ENCODE results near the gene KCTD8.

KCTD8 gene

GRCh38 chr4:44447563-44448504, 775 bp downstream of the KCTD8 start:
- Histone ChIP-seq H3K9me2 (replicated peaks; ENCODE audit: control insufficient read depth, low read length) (no peaks in the 10 kb centered on the region), H3K27me3 (ENCODE audit: control insufficient read depth, low read length) (no peaks in the 10 kb centered on the region; the same call in 1 of the 2 replicates), H3K27ac (ENCODE audit: low read depth, low read length) (no peak overlapping the region), H3K4me2 (ENCODE audit: low read length) (no peak overlapping the region), H3K79me2 (ENCODE audit: control insufficient read depth, low read length) (no peaks in the 10 kb centered on the region), H4K20me1 (ENCODE audit: control insufficient read depth, insufficient read depth, low read depth, low read length) (no peaks in the 10 kb centered on the region), H3K4me1 (ENCODE audit: control insufficient read depth, low read length) (no peaks in the 10 kb centered on the region), H3K36me3 (ENCODE audit: control insufficient read depth, low read length) (no peaks in the 10 kb centered on the region), H3K4me3 (ENCODE audit: low read length) (no peak overlapping the region), H3K9me3 (ENCODE audit: control insufficient read depth, insufficient read depth, low read length) (no peaks in the 10 kb centered on the region; the same call in 1 of the 2 replicates), H3F3A (ENCODE audit: control insufficient read depth, insufficient read depth) (no peaks in the 10 kb centered on the region)
- TF ChIP-seq EZH2phosphoT487 (IDR thresholded peaks at IDR 0.05; ENCODE audit: borderline replicate concordance, low read length) = no peak

DNA sequence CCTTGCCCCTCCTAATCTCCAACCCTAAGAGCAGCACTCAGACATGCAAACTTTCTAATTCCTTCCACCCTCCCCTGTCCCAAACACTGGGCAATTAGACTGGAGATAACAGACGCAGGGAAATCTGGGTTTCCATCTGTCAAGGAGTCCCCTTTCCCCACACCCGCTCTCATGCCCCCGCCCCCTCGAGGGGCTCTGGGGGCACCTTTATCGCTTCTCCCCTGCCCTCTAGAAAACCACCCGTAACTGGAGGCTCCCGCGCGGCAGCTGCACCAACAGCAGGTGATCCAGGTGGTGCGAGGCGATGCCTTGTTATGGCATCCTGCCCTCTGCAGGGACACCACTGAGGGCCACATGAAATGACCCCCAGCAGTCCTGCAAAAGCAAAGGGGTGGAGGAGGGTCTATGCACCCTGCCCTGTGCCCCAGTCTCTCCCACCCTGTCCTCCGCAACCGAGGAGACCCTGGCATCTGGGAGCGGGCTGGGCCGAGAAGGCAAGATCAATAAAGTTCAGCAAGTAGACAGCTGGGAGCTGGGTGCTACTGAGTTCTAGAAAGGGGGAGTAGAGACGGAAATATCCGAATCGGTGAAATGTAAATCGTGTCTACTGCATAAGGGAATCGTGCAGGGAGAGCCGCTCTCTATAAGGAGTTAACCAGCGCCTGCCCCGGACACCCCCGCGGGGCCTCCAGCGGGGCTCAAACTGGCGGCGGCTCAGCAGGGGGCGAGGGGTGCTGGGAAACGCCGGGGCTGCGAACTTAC, 1.6 kb downstream of the KCTD8 start:
- Histone ChIP-seq H3K27me3 (ENCODE audit: control insufficient read depth, low read length) (no peaks in the 10 kb centered on the region; the same call in 1 of the 2 replicates), H3K4me2 (ENCODE audit: low read length) (no peak overlapping the region), H3K4me3 (ENCODE audit: low read length) (no peak overlapping the region)

DNA sequence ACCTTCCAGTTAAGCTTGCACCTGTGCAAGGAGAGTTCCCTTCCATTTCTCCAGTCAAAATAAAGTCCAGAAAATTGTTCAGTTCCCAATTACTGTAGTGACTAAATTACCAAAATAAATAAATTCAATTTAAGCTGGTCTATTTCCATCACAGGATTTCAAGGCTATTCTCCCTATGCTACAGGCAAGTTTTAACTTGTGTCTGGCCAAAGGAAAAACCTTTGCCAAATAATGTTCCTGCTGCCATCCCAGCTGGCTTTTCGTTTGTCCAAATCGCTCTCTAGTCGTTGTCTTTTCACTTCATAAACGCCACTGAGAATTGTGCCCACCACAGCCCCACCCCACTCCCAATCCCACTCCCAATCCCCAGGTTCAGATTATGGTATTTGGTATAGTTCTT, 2.4 kb downstream of the KCTD8 start:
- H3K79me2 ChIP-seq (ENCODE audit: control insufficient read depth, low read length) = no peaks in the 10 kb centered on the region
- TF ChIP-seq EZH2phosphoT487 (IDR thresholded peaks at IDR 0.05; ENCODE audit: borderline replicate concordance, low read length) = no peak
- no peak for TF ChIP-seq CTCF (IDR thresholded peaks at IDR 0.05; ENCODE audit: low read depth, low read length, poor library complexity, severe bottlenecking)

More for the DNA sequence above, 1.6 kb downstream of the KCTD8 start:
- H3K9me2 ChIP-seq (replicated peaks; ENCODE audit: control insufficient read depth, low read length) = no peaks in the 10 kb centered on the region
- no peaks in the 10 kb centered on the region; the same call in 1 of the 2 replicates for H3K9me3 ChIP-seq (ENCODE audit: control insufficient read depth, insufficient read depth, low read length)
- H3F3A ChIP-seq (ENCODE audit: control insufficient read depth, insufficient read depth) = no peaks in the 10 kb centered on the region
- H3K27ac ChIP-seq (ENCODE audit: low read depth, low read length) = no peak overlapping the region
- H4K20me1 ChIP-seq (ENCODE audit: control insufficient read depth, insufficient read depth, low read depth, low read length) = no peaks in the 10 kb centered on the region
- H3K36me3 ChIP-seq (ENCODE audit: control insufficient read depth, low read length) = no peaks in the 10 kb centered on the region
- no peaks in the 10 kb centered on the region for H3K79me2 ChIP-seq (ENCODE audit: control insufficient read depth, low read length)
- H3K4me1 ChIP-seq (ENCODE audit: control insufficient read depth, low read length) = no peaks in the 10 kb centered on the region
- TF ChIP-seq CTCF (IDR thresholded peaks at IDR 0.05; ENCODE audit: low read depth, low read length, poor library complexity, severe bottlenecking) (no peak), EZH2phosphoT487 (IDR thresholded peaks at IDR 0.05; ENCODE audit: borderline replicate concordance, low read length) (no peak)

More for the DNA sequence above, 2.4 kb downstream of the KCTD8 start:
- Histone ChIP-seq H3K27me3 (ENCODE audit: control insufficient read depth, low read length) (no peaks in the 10 kb centered on the region; the same call in 1 of the 2 replicates), H3K4me3 (ENCODE audit: low read length) (no peak overlapping the region), H3K9me2 (replicated peaks; ENCODE audit: control insufficient read depth, low read length) (no peaks in the 10 kb centered on the region), H3K36me3 (ENCODE audit: control insufficient read depth, low read length) (no peaks in the 10 kb centered on the region), H3F3A (ENCODE audit: control insufficient read depth, insufficient read depth) (no peaks in the 10 kb centered on the region), H3K4me2 (ENCODE audit: low read length) (no peak overlapping the region), H3K4me1 (ENCODE audit: control insufficient read depth, low read length) (no peaks in the 10 kb centered on the region), H3K9me3 (ENCODE audit: control insufficient read depth, insufficient read depth, low read length) (no peaks in the 10 kb centered on the region; the same call in 1 of the 2 replicates), H3K27ac (ENCODE audit: low read depth, low read length) (no peak overlapping the region), H4K20me1 (ENCODE audit: control insufficient read depth, insufficient read depth, low read depth, low read length) (no peaks in the 10 kb centered on the region)
